Stimulated activated CD4-positive, alpha-beta T cell treated with anti-CD3 and anti-CD28 coated beads, TNF-alpha, amount 100 ng/mL, for 1 hour (primary cell): Measurements from ENCODE around the gene BDH1.
"Not testable (repeated sequence)": the region's sequence is repeated elsewhere in the genome, so short reads cannot be mapped to it uniquely, and the experiment has no call there.

Experiments
- DNase-seq, 3 donors: peaks; one replicate each; pipeline ENCODE4 v3.0.0-alpha.2; 2020; ENCODE audit warnings: low read depth in 3 of 3, low spot score in 1 of 3

Gene BDH1

GRCh38 chr3:197490098-197491058 lies 65.4 kb downstream of the BDH1 start:
- no peak for DNase-seq

- DNase-seq, result no peak
These were observed 67.8 kb downstream of the BDH1 start for GRCh38 chr3:197487911-197488391.

- DNase-seq, result no peak
These were observed 68.9 kb downstream of the BDH1 start for GRCh38 chr3:197486861-197487260.

DNA sequence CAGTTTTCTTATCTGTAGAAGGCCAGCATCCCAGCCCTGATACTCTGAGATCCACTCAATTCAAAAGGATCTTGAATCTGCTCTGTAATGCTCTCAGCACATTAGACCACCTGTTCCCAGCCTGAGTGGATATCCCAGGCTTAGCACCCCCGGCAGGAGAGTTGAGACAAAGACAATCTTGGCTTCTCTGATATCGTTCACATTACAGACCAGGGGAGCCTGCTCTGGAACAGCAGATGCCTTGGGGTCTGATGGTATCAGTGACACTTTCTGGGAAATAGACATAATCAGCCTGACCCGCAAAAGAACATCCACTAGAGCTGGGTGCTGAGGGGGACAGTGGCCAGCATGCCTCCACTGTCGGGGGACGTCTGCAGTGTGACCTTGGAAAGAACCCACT lies 70.6 kb downstream of the BDH1 start:
- DNase-seq, result no peak

DNA sequence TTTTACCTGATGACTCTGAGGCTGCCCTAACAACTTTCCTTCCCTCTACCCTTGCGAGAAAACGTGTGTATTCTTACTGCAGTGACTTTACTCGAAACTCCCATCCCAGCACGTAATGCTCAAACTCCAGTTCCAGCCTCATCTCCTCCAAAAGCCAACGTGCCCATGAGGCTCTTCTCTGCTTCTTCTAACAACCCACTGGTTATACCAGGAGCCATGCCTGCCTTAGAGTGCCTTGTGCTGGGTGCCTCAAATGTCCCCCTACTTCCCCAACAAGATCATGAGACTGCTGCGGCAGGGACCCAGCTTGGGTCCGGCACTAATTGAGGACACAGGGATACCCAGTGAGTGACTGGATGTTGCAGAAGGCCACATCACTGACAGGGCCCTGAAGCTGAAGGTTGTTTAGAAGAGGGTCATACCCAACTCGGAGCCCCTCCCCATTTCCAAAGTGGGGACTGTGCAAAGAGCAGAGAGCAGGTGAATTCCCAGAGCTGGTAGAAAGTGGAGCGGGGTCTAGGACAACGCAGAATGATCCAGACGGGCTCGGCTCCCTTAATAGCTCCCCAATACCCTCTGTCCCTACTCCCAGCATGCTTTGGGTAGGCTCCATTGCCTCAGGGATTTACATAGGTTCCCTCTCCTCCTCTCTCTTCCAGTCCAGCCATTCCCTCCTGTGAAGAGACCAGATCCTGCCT lies 71.4 kb downstream of the BDH1 start:
- DNase-seq, result no peak

DNA sequence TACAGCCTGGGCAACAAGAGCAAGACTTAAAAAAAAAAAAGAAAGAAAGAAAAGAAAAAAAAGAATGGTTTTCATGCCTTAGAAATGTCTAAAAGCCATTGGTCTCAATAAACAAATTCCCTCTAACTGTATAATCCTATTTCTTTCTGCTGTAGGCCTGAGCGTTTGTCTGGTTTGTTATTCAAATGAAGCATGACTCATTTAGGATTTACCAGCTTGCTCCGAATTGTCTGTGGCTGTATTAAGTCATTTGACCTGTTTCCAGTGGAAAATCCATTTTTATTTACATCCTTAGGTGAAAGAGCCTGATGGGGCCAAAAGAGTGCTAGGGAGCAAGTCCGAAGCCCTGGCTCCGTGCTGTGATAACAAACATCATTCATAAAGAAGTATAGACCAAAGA lies 73.8 kb downstream of the BDH1 start:
- DNase-seq, result no peak

GRCh38 chr3:197480320-197480719 lies 75.4 kb downstream of the BDH1 start:
- no peak for DNase-seq

GRCh38 chr3:197478746-197479668 lies 76.8 kb downstream of the BDH1 start:
- no peak for DNase-seq

DNA sequence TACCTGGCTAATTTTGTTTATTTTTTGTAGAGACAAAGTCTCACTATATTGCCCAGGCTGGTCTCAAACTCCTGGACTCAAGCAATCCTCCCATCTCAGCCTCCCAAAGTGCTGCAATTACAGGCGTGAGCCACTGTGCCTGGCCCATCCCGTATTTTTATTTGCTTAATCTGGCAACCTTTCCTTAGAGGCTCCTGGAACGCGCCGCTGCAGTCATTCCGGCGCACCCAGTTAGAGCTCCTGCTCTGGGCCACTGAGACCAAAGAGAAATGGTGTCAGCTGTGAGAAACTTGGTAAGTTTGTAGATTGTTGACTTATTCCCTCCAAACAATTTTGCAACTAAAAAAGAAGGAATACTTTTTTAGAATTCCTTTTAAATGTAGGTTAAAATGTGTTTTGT lies 78.0 kb downstream of the BDH1 start:
- DNase-seq, result not testable (repeated sequence)

- no peak for DNase-seq
These were observed 79.7 kb downstream of the BDH1 start for GRCh38 chr3:197475997-197476525.

DNA sequence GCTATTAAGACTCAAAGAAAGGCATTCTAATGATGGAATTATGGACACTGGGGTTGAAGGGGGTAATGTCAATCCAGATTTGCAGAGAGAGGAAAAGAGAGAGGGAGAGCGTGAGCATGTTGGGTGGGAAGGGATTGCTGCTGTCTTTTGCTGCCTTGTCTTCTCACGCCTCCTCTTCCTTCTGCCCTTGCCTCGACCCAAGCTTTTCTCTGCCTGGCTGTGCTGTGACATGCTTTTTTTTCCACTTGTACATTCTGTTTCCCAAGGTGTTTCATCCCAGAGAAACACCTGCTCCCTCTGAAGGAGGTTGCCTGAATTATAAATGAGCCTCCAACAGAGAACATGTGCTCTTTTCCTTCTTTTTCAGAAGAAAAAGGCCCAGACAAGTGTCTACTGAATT lies 80.3 kb downstream of the BDH1 start:
- no peak for DNase-seq

GRCh38 chr3:197472151-197472550 lies 83.6 kb downstream of the BDH1 start:
- DNase-seq, result no peak

DNA sequence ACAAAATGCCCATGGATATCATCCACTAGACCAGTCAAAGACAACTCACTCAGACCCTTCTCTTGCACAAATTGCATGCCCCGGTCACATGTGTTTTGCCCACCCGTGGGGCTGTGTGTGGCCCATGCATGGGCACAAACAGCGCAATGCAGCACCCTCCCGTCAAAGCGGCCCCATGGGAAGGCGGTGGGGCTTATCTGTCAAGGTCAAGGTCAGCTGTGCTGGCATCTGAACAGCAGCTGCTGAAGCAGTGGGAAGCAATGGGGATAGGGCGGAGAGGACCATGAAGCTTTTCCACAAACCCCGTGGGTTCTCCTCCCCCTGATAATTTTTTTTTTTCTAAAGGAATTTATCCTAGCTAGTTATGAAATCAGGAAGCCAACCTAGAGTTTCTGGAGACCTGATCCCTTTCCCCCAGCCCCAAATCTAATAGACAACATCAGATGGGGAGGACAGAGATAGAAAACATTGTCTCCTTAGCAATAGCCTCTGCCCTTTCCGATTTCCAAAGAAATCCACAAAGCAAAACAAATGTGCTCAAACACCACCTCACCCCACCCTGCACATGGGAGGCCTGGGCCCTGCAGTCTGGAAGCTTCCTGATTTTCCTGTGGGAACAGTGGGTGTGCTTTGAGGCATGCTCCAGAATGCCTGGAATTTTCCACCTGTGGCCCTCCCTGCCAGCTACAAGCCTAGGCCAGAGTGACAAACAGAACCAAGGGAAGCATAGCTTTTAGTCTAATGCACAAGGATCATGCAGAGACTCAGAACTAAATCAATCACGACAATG lies 84.4 kb downstream of the BDH1 start:
- no peak for DNase-seq

DNA sequence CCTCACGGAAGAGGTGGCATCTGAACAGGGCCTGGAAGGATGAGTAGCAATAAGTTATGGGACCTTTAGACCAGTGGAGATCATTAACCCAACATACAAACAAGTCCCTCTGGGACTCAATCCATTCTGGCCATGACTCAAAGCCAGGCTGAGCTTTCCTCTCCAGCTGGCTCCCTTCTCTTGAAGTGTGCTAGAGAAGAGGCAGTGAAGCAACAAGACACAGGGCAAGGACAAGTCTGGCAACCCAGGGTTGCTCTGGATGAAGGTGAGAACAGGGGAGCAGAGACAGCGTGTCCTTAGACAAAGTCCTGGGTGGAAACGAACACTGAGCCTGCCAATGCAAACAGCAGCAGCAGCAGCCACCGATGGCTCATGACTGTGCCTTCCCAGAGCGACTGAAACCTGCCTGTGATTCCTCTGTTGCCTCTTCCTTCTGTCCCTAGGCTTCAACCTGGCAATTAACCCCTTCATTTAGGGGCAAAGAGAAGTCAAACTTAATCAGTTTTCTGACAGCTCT lies 86.8 kb downstream of the BDH1 start:
- no peak for DNase-seq

DNA sequence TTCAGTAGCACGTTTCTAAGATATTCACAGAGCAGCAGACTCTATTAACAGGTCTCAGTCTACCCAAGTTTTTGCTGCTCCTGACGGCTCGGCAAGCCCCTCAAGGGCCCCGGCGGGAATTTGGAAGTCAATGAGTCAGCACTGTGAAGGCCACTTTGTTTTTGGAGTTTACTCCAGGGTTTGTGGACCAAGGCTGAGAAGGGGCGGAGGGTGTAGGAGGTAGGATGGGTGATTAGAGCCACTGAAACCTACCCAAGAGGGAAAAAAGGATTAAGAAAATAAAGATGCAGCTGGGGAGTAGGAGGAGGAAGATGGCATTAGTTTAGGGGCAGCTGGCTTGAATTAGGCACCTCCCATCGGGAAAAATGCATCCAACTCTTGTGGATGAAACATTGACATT lies 87.6 kb downstream of the BDH1 start:
- DNase-seq, result no peak

- DNase-seq, result no peak
These were observed 89.0 kb downstream of the BDH1 start for GRCh38 chr3:197466586-197467399.

GRCh38 chr3:197465996-197466549 lies 89.7 kb downstream of the BDH1 start:
- DNase-seq, result no peak

GRCh38 chr3:197465197-197465995 lies 90.4 kb downstream of the BDH1 start:
- no peak for DNase-seq
